GM12873 (cell line): ENCODE results near the gene APEH.

Experiments used
- CTCF ChIP-seq: IDR thresholded peaks from 2 replicates; pipeline ENCODE4 v1.5.1; 2012; ENCODE audit warnings: low read depth, mild to moderate bottlenecking, moderate library complexity, low read length, control low read depth; ENCODE audit not compliant: insufficient read depth; ENCODE audit errors: missing control alignments

Gene APEH

DNA sequence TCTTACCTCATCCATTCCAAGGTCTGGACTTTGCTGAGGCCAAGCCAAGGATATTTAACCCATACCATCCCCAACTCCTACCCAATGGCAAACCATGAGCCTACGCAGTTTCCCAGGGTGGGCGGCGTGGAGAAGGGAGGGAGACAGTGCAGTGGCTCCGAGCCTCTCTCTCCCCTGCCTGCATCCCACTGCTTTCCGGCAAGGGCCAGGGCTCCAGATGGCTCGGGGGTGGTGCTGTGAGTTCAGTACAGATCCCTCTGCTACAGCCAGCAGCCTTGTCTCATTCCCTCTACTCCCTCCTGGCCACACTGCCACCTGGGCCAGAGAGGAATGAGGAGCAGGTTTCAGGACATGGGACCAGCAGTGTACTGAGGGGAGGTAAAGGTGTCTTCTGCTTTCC lies 44.3 kb upstream of the APEH start:
- no peak for TF ChIP-seq CTCF

- no peak for TF ChIP-seq CTCF
Measured at GRCh38 chr3:49630784-49631183, 43.4 kb upstream of the APEH start.

DNA sequence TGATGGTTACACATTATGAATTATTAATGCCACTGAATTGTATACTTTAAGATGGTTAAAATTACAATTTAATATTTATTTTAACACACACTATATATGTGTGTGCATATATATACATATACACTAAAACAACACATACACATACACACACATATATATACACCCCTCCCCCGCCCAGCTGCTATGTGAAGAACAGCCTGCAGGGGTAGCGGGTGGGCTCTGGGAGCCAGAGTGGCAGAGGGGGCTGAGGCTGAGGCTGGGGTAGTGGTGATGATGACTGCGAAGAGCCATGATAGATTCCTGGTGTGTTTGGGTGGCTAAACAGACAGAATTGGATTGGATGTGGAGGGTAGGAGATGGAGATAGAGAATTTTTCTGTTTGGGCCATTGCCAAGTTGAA lies 39.4 kb upstream of the APEH start:
- TF ChIP-seq CTCF, result no peak

- no peak for TF ChIP-seq CTCF
Measured at GRCh38 chr3:49636883-49637609, 37.1 kb upstream of the APEH start.

DNA sequence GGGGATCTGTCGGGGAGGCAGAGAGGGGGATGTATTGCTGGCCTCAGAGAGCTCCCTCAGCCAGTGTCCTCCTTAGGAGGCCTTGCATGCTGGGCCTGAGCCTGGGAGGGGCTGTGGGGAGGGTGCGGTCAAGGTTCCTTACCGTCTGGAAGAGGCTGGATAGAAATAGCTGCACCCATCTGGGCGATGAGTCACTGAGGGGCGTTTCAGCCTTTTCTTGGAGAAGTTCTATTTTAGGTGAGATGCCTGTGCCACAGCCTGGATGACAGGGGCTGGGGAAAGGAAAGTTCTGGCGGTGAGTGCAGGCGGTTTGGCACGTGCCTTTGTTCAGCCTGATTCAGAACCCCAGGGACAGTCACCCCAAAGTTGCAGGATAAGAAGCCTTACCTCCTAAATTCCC lies 35.7 kb upstream of the APEH start:
- TF ChIP-seq CTCF, result no peak

DNA sequence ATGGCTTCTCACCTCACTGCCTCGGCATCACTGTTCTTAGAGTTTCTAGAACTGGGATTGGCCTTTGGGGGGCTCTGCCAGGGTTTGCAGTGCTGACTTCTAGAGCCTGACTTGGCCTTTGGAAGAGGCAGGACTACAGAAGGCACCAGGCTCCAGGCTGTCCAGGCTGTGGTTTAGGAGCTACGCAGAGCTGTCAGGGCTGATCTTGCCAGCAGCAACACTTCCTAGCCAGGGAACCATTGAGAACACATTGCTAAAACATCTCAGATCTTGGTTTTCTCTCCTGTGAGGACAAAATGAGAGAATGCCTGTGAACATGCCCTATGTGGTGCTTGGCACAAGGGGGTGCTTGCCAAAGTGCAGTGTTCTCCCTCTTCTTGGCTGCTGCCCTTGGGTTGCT lies 34.6 kb upstream of the APEH start:
- no peak for TF ChIP-seq CTCF

DNA sequence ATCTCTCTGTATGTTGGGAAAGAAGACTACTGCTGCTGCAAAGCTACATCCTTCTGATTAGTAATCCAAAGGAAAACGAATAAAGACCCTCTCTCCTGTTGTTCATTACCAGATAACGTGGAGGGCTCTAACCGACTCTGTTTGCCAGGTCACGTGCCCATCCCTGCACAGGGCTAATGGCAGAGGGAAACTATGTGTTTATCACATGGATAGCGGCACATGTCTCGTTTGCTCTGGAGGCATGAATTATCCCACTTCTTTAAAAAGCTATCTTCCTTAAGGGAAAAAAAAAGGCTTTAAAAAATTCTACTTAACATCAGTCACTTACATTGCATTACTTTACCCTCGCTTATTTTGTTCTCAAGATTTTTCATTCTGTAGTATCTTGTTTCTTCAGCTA lies 32.9 kb upstream of the APEH start:
- no peak for TF ChIP-seq CTCF
